Endodermal cell (in vitro differentiated cells): Measurements from ENCODE around the gene LRRC27. TPM values are rescaled to one million over a fixed set of nuclear protein-coding genes. Genes with fewer than 3 reads are reported as not detected.

Experiments
- DNase-seq: peaks from one replicate; pipeline ENCODE4 v3.0.0-alpha.2; 2017
- H3K27ac ChIP-seq: 2 replicates; pipeline ENCODE4 v1.5.1; 2013; ENCODE audit warnings: mild to moderate bottlenecking, low read depth, low read length, moderate library complexity
- H3K27me3 ChIP-seq: 2 replicates; pipeline ENCODE4 v1.6.1; 2013; ENCODE audit warnings: mild to moderate bottlenecking, low read length, moderate library complexity; ENCODE audit not compliant: insufficient read depth, control insufficient read depth, poor library complexity, severe bottlenecking
- H3K36me3 ChIP-seq: 2 replicates; pipeline ENCODE4 v1.7.0; 2013; ENCODE audit warnings: mild to moderate bottlenecking, low read length, moderate library complexity; ENCODE audit not compliant: control insufficient read depth, insufficient read depth
- H3K4me1 ChIP-seq: one replicate; pipeline ENCODE4 v1.7.0; 2013; ENCODE audit warnings: low read length; ENCODE audit not compliant: control insufficient read depth, insufficient read depth
- H3K4me3 ChIP-seq: 2 replicates; pipeline ENCODE4 v1.5.1; 2013; ENCODE audit warnings: mild to moderate bottlenecking, low read length, moderate library complexity
- H3K9ac ChIP-seq: 2 replicates; pipeline ENCODE4 v1.6.1; 2013; ENCODE audit warnings: mild to moderate bottlenecking, low read length, moderate library complexity; ENCODE audit not compliant: poor library complexity, severe bottlenecking; ENCODE audit errors: extremely low read depth
- H3K9me3 ChIP-seq: 2 replicates; pipeline ENCODE4 v1.6.1; 2013; ENCODE audit warnings: mild to moderate bottlenecking, low read length, moderate library complexity; ENCODE audit not compliant: control insufficient read depth
- H3K27ac Mint-ChIP-seq: 2 replicates; pipeline ENCODE4 v1.8.0; 2020; ENCODE audit warnings: mixed read lengths
- H3K27me3 Mint-ChIP-seq: 2 replicates; pipeline ENCODE4 v1.8.0; 2021; ENCODE audit warnings: mild to moderate bottlenecking, mixed read lengths; ENCODE audit not compliant: insufficient read depth
- H3K36me3 Mint-ChIP-seq: 2 replicates; pipeline ENCODE4 v1.8.0; 2020; ENCODE audit warnings: low read depth, mixed read lengths
- H3K4me1 Mint-ChIP-seq: 2 replicates; pipeline ENCODE4 v1.8.0; 2020; ENCODE audit warnings: mixed read lengths
- H3K4me3 Mint-ChIP-seq: 2 replicates; pipeline ENCODE4 v1.8.0; 2020; ENCODE audit warnings: mild to moderate bottlenecking, moderate library complexity, mixed read lengths
- H3K9me3 Mint-ChIP-seq: 2 replicates; pipeline ENCODE4 v1.8.0; 2020; ENCODE audit warnings: mild to moderate bottlenecking, mixed read lengths
- WGBS, 2 experiments: methylation state at CpG; one replicate each; pipeline versions ENCODE4 v1.1.5 to v1.1.7; 2013; ENCODE audit warnings: missing lambda C conversion rate in 2 of 2, mixed read lengths in 1 of 2; ENCODE audit not compliant: insufficient coverage in 1 of 2, insufficient read length in 1 of 2; 5-methylcytosine and 5-hydroxymethylcytosine counted together
- total RNA-seq, 2 donors: library from RNA; stranded (reverse); fragmentation: NEBNext Ultra II Directional in 1 of 2; extraction: Animal tissue kit (Norgen Biotek cat#: 25700) in 1 of 2; gene quantifications; 2 replicates in 1 of 2; 3 replicates in 1 of 2; pipeline ENCODE4 v1.2.1, GENCODE V29; 2021
- TF ChIP-seq, protein P1 (sequence below): fragments of 200-600 bp; sonication (generic); conservative IDR thresholded peaks from 2 replicates; pipeline ENCODE4 v1.5.0; 2021; ENCODE audit warnings: antibody characterized with exemption, mild to moderate bottlenecking

LRRC27 gene
- total RNA-seq, 2 donors from 2014 or later, result 10.3 to 14.6 TPM

- H3K27ac Mint-ChIP-seq, result no peak overlapping the region
- no peak for DNase-seq
- no peaks in the 10 kb centered on the region for H3K27me3 Mint-ChIP-seq
- peaks cover 24% of the 10 kb centered on the region for H3K36me3 Mint-ChIP-seq
- H3K4me3 Mint-ChIP-seq, result no peak overlapping the region
- no peak overlapping the region for H3K27ac ChIP-seq
- 88 to 94% methylated on average over 5 to 11 of the region's 11 CpGs for WGBS, 2 experiments
- peaks cover 2% of the 10 kb centered on the region for H3K36me3 ChIP-seq
- H3K9me3 Mint-ChIP-seq, result no peaks in the 10 kb centered on the region
- no peaks in the 10 kb centered on the region for H3K4me1 Mint-ChIP-seq
- no peaks in the 10 kb centered on the region for H3K4me1 ChIP-seq
- no peak overlapping the region for H3K9ac ChIP-seq
- TF ChIP-seq, protein P1, sequence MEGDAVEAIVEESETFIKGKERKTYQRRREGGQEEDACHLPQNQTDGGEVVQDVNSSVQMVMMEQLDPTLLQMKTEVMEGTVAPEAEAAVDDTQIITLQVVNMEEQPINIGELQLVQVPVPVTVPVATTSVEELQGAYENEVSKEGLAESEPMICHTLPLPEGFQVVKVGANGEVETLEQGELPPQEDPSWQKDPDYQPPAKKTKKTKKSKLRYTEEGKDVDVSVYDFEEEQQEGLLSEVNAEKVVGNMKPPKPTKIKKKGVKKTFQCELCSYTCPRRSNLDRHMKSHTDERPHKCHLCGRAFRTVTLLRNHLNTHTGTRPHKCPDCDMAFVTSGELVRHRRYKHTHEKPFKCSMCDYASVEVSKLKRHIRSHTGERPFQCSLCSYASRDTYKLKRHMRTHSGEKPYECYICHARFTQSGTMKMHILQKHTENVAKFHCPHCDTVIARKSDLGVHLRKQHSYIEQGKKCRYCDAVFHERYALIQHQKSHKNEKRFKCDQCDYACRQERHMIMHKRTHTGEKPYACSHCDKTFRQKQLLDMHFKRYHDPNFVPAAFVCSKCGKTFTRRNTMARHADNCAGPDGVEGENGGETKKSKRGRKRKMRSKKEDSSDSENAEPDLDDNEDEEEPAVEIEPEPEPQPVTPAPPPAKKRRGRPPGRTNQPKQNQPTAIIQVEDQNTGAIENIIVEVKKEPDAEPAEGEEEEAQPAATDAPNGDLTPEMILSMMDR, result no peak
- no peak overlapping the region for H3K4me3 ChIP-seq
- H3K27me3 ChIP-seq, result no peaks in the 10 kb centered on the region
- H3K9me3 ChIP-seq, result no peaks in the 10 kb centered on the region
Observed at GRCh38 chr10:132350391-132350790, 18.4 kb downstream of the LRRC27 start.

- WGBS, 2 experiments, result 91 to 92% methylated on average over 15 to 17 of the region's 17 CpGs
- no peaks in the 10 kb centered on the region for H3K9me3 Mint-ChIP-seq
- no peaks in the 10 kb centered on the region for H3K27me3 Mint-ChIP-seq
- no peak overlapping the region for H3K27ac ChIP-seq
- no peaks in the 10 kb centered on the region for H3K27me3 ChIP-seq
- no peaks in the 10 kb centered on the region for H3K9me3 ChIP-seq
- H3K36me3 ChIP-seq, result peaks cover 2% of the 10 kb centered on the region
- no peak overlapping the region for H3K27ac Mint-ChIP-seq
- peaks cover 18% of the 10 kb centered on the region for H3K36me3 Mint-ChIP-seq
- H3K4me3 Mint-ChIP-seq, result no peak overlapping the region
- TF ChIP-seq, protein P1, result no peak
- peak; percentile 35 for DNase-seq
- no peaks in the 10 kb centered on the region for H3K4me1 ChIP-seq
- no peak overlapping the region for H3K4me3 ChIP-seq
- H3K9ac ChIP-seq, result no peak overlapping the region
- H3K4me1 Mint-ChIP-seq, result no peaks in the 10 kb centered on the region
Observed at GRCh38 chr10:132350946-132351345, 19.0 kb downstream of the LRRC27 start.

GRCh38 chr10:132351611-132352010, 19.6 kb downstream of the LRRC27 start:
- no peaks in the 10 kb centered on the region for H3K9me3 ChIP-seq
- H3K4me1 Mint-ChIP-seq, result no peaks in the 10 kb centered on the region
- H3K4me3 ChIP-seq, result no peak overlapping the region
- no peak overlapping the region for H3K4me3 Mint-ChIP-seq
- H3K36me3 Mint-ChIP-seq, result peaks cover 17% of the 10 kb centered on the region
- TF ChIP-seq, protein P1, result no peak
- peaks cover 2% of the 10 kb centered on the region for H3K36me3 ChIP-seq
- H3K4me1 ChIP-seq, result no peaks in the 10 kb centered on the region
- H3K27ac ChIP-seq, result no peak overlapping the region
- H3K27me3 Mint-ChIP-seq, result no peaks in the 10 kb centered on the region
- no peaks in the 10 kb centered on the region for H3K27me3 ChIP-seq
- 87 to 90% methylated on average over 16 to 22 of the region's 25 CpGs for WGBS, 2 experiments
- no peak overlapping the region for H3K27ac Mint-ChIP-seq
- peak; percentile 56 for DNase-seq
- no peaks in the 10 kb centered on the region for H3K9me3 Mint-ChIP-seq
- no peak overlapping the region for H3K9ac ChIP-seq
